ENCODE results near the gene CENPN. TPM values are rescaled to one million over a fixed set of nuclear protein-coding genes. Genes with fewer than 3 reads are reported as not detected.

The CENPN gene
- total and polyA plus RNA-seq, 5 donors, result 4.9 to 11.8 (median 7.5) TPM

GRCh38 chr16:81081014-81081413, 74.0 kb downstream of the CENPN start:
- Histone ChIP-seq H3K4me1 (ENCODE audit: control insufficient read depth, insufficient read depth, low read length) (no peaks in the 10 kb centered on the region), H3K9me3 (ENCODE audit: control insufficient read depth, low read length) (no peaks in the 10 kb centered on the region), H3K27me3 (ENCODE audit: control insufficient read depth, insufficient read depth) (no peaks in the 10 kb centered on the region), H3K27ac (ENCODE audit: low read length) (no peak overlapping the region), H3K4me3 (ENCODE audit: low read length) (no peak overlapping the region)
- DNase-seq (no peak), ATAC-seq (no peak)
- intact Hi-C loops (cut with DNase I), result no loop called here
- 95% methylated on average over 4 of the region's 4 CpGs for WGBS

Other genes with a start within 250 kb of the CENPN start
- gene CDYL2, start 202.6 kb upstream of the CENPN start, total RNA-seq, result 1 to 10 TPM; 3.2 to 5.1 (median 4.2) TPM
- gene CDYL2, start 202.6 kb upstream of the CENPN start, polyA plus RNA-seq, result 0.77 TPM
- gene CMC2, start 329 bp upstream of the CENPN start, total RNA-seq, result 100 to 1,000 TPM; 117 to 127 (median 125) TPM
- 342 TPM for gene CMC2, start 329 bp upstream of the CENPN start, polyA plus RNA-seq
- 10 to 100 TPM; 19.9 to 25.7 (median 22.1) TPM for gene ATMIN, start 28.6 kb downstream of the CENPN start, total RNA-seq
- 9.4 TPM for gene ATMIN, start 28.6 kb downstream of the CENPN start, polyA plus RNA-seq
- gene C16orf46, start 70.0 kb downstream of the CENPN start, total RNA-seq, result under 1 TPM in 2 of 4 donors, not detected in 2; 0.47 to 0.97 TPM
- gene C16orf46, start 70.0 kb downstream of the CENPN start, polyA plus RNA-seq, result 0.52 TPM
- gene GCSH, start 89.2 kb downstream of the CENPN start, total RNA-seq, result 10 to 100 TPM; 23.4 to 32.3 (median 30.3) TPM
- 32.0 TPM for gene GCSH, start 89.2 kb downstream of the CENPN start, polyA plus RNA-seq
- gene BCO1, start 231.5 kb downstream of the CENPN start, total RNA-seq, result not detected
- gene BCO1, start 231.5 kb downstream of the CENPN start, polyA plus RNA-seq, result not detected